SK-N-MC (cell line): ENCODE measurements around the gene NUDT22.

ENCODE experiments used
- EZH2 ChIP-seq: fragments of 200-600 bp; sonication (generic); IDR thresholded peaks from one replicate; pipeline ENCODE4 v1.6.1; 2017; ENCODE audit warnings: antibody characterized with exemption
- FOXP2 ChIP-seq: optimal IDR thresholded peaks from 2 replicates; pipeline ENCODE3; 2011; ENCODE audit warnings: mild to moderate bottlenecking, moderate library complexity; ENCODE audit not compliant: insufficient read depth; ENCODE audit errors: extremely low read length, control extremely low read depth
- POLR2AphosphoS5 ChIP-seq: IDR thresholded peaks from 2 replicates; pipeline ENCODE4 v1.6.1; 2012; ENCODE audit warnings: mild to moderate bottlenecking, low read depth, low read length, borderline replicate concordance

DNA sequence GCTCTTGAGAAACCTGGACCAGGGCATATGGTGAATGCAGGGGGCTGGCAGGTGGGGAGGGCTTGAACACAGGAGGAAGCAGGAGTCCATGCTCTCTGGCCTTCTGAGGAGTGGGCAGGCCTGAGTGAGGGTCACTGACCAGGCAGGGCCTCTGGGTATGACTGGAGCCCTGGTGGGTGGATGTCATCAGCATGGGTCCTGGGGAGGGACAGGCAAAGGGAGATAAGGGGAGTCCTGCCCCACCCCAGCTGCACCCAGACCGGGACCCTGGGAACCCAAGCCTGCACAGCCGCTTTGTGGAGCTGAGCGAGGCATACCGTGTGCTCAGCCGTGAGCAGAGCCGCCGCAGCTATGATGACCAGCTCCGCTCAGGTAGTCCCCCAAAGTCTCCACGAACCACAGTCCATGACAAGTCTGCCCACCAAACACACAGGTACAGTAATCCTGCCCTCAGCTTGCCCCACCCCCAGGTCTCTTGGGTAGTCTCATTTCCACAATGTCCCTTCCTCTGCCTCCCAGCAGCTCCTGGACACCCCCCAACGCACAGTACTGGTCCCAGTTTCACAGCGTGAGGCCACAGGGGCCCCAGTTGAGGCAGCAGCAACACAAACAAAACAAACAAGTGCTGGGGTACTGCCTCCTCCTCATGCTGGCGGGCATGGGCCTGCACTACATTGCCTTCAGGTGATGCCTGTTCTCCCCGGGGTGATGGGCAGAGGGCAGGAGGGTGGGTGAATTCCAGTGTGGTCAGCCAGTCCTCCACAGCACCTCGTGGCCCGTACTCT, 6.3 kb downstream of the NUDT22 start:
- TF ChIP-seq EZH2 (no peak), POLR2AphosphoS5 (no peak), FOXP2 (no peak)
